ENCODE data around the gene BMPER.
"Not testable (repeated sequence)": the region's sequence is repeated elsewhere in the genome, so short reads cannot be mapped to it uniquely, and the experiment has no call there.

Gene BMPER

DNA sequence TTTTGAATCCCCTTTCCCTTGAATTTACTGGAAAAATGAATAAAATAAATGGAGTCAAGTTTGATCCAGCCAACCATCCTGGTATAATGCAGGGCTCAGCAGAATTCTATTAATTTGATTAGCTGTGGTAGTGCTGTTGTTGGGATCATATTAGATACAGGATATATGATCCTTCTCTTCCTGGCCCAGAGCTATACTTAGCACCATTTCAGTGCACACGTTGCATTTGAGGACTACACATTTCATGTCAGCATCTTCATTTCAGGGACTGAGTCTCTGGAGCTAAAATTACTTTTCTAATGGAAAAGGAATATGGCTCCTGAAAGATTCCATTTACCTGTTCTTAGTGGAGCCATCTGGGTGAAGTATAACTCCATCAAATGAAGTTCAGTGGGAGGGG is 240.3 kb downstream of the BMPER start:
- DNase-seq: no peak

DNA sequence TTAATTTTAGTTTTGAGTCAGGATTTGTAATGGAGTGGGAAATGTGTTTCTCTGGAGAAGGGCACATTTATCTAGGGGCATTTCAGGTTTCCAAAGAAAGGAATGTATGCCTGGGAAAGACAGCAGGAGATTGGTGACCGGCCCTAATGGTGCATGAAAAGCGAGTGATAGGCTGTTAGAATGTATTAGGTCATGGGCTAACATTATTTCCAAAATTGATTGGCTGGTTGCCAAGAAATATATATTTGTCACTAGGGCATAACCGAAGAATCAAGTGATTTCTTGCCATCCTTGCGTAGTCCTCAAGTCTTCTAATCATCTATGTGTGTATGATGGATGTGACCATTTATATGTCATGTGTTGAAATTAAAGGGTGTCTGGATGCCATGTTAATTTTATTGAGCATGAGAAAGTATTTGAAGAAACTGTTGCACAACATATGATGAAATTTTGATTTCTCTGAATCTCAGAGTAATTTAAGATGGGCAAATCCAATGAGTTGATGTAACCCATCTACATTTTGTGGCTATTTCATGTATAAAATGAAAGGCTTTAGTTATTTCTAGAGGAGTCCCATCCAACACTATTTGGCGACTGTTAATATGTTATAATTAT is 248.4 kb downstream of the BMPER start:
- no peak for DNase-seq

DNA sequence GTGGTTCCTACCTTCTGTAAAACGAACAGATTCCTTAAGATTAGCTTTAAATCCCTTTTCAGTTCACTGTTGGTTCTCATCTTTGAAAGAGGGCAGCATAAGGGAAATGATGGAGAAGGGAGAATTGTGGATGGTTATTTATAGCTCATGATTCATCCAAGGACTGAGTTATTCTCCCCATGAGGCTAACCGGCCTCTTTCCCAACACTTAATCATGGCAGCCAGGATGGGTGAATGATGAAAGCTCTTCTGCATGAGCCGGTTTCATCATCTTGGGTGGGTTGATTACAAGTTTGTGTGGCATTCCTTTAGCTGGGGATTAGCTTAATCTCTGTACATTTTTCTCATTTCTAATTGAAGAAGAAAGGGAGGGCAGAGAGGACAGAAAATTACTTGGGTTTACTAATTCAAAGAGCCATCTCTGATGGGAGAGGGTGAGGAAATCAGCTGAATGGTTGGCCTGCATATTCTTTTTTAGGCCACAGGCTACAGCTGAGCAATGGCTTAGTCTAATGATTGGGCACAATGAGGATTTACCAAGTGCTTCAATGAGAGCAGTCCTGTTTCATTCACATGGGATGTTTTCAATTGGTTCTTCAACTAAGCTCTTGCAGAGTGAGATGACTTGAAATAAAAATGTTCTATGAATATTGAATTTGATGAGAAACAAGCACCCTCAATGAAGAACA is 250.0 kb downstream of the BMPER start:
- DNase-seq: peak in 2 of 3 donors; percentile 1 to 2

DNA sequence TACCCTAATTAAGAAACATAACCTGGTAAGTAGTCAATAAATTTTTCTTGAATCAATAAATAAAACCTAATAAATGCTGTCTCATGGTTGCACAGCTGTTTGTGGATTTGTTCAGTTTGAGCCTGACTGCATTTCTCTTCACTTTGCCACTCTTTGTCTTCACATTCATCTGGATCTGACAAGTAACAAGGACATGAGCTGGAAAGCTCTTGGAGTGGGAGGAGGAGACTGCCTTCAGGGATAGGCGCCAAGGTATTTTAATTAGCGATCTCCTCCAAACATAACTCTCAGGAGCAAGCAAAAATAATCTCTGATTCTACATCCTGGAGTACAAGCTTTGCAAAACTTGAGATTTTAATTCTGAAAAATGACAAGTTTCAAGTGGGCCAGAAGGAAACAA is 251.0 kb downstream of the BMPER start:
- DNase-seq: no peak

DNA sequence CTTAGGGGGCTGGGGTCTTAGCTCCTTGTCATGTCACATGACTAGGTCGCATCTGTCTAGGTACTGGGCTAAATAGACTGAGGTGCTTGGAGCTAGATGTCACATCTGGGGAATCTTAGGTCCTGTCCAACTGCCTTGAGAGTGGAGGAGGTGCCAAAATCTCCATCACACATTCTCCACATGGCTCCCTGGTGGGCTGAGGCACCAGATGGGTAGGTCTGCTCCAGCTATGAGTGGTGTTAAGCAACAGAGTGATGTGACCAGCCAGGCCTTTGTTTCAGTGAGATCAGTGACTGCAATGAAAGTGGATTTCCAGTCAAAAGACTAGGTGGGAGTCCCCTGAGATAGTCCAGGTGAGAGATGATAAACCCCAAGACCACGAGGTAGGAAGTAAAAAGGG is 251.8 kb downstream of the BMPER start:
- DNase-seq: no peak

DNA sequence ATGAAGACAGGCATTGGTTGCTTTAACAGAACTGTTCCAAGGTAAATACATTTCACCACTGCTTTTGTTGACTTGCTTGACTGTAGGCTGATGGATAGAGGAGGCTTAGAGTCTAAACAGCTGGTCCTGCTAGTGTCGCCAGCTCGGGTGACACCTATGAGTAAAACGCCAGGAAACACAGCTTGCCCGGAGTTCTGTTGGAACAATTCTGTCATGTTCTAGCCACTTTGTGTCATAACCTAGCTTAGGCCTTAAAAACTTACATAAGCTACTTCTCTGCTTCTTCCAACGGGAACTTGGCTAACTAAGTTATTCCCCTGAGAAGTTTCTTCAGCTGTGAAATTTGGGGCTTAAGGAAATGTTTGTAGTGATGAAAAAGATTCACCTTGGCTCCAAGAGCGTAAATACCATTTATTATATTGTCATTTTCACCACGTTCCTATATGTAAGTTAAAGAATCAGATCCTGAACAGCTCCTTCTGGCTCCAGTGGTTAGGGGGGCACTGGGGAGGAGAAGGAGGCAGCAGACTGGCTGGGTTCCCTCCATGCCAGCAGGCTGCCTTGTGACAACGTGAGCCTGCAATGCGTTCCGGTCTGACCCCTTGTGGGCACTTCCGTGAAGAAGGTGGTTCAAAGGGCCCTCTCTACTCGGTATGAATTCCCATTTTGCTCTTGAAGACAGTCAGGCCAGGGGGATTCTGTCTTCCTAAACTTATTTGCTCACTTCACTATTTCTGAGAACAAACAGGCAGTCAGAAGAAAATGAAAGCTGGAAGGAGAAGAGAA is 253.2 kb downstream of the BMPER start:
- DNase-seq: no peak

DNA sequence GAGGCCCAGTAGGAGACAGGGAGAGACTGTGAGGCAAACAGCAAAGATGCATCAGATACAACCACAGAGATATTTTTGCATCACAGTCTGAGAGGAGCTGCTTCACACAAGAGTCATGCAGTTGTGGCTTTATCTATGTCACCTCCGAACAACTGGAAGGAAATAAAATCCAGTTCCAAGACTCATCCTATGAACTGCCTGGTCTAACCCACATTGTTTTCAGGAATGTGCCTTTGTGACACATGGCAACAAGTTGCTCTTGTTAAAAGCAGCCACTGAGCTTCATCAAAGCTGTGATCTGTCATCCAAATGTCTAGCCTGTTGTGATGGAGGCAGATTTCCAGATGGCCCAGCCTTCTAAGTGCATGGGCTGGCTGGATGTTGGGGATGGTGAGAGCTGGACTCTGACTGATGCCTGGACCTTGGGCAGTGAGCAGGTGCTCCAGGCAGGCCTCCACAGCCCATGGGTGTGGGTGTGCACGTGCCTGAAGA is 255.0 kb downstream of the BMPER start:
- DNase-seq: no peak

DNA sequence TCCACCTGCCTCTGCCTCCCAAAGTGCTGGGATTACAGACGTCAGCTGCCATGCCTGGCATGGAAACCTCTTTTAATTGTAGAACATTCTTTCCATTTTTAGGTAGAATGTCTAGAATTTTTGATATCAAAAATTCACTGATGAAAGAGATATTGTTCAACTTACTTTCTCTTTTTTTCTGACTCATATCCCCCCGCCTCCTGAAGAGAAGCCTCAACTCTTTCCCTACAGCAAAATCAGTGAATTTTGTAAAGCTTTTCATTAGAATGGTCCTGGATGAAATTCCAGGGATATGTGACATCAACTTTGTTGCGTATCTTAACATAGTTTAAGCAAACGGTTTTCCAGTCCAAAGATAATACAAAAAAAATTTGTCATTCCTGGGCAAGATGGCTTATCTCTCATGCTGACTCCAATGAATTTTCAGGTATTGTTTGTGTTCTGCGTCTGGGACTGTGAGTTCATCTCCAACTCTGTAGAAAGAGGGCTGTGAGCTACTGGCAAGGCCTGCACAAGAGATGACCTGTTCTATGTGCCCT is 256.8 kb downstream of the BMPER start:
- no peak for DNase-seq

DNA sequence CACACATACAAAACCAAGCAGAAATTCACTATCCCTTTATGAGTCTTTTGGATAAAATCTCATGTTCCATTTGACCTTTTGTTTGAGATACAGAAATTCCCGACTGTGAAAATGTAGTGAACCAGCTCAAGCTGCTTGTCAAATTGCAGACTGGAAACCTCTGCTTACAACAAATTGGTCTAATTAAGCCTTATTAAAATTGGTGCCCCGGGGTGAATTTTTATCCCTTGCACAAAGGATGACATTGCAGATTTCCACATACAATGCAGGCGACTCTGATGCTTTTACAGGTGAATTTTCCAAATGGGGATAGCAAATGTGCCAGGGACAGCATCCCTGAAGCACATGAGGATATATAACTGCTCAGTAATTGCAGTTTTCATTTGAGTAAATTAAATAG is 257.3 kb downstream of the BMPER start:
- no peak for DNase-seq

DNA sequence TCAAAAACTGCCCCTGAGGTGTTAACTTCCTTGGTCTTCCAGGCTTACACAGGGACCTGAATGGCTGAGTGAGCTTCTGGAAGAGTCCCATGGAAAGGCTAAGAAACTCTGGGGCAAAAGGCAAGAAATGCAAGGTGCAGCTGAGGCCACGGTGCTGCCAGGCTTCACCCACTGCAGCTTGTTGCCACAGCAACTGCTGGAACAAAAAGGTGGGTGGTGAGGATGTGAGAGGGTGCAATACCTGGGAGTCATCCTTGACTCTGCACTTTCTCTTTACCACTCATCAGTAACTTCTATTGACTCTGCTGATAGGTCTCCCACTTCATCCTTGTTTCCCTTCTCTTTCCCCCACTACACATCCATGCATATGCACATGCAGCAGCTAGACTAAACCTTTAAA is 258.6 kb downstream of the BMPER start:
- DNase-seq: no peak

DNA sequence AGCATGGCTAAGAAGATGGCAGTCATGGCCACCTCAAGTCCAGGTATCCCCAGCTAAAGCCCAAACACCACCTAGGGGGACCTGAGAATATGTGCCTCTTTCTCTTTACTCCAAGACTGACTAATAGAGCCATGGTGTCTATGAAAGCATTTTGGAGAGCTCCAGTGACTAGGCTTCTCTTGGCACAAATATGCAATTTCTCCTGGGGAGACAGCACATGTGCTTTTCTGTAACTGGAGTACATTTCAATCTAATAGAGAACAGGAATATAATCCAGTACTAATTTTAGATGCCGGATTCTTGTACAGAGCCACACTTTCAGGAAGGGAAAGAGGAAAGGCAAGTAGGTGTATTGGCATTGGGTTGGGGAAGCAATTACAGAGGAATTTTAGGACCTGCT is 260.1 kb downstream of the BMPER start:
- no peak for DNase-seq

DNA sequence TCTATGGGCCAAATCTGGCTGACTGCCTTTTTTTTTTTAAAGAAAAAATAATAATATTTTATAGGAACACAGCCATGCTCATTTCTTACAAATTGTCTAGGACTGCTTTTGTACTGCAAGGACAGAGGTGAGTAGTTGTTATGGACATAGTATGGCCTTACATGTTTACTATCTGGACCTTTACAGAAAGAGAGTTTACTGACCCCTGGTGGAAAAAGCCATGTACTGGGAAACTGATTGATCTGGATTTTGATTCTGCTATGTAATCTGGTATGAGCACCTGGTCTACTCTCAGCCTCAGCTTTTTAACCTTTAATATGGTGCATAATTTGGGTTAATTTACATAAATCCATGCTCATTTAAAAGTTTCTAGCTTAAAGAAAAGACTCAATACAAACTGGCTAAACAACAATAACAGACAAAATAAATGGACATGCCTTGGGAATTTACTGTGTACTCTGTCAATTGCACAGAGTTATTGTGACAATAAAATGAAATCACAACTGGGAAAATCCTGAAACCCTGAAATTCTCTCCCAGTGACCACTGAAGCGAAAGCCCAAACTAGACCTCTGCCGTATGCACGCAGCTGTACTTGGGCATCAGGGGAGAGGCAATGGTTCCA is 260.7 kb downstream of the BMPER start:
- peak in 2 of 3 donors; percentile 3 for DNase-seq

DNA sequence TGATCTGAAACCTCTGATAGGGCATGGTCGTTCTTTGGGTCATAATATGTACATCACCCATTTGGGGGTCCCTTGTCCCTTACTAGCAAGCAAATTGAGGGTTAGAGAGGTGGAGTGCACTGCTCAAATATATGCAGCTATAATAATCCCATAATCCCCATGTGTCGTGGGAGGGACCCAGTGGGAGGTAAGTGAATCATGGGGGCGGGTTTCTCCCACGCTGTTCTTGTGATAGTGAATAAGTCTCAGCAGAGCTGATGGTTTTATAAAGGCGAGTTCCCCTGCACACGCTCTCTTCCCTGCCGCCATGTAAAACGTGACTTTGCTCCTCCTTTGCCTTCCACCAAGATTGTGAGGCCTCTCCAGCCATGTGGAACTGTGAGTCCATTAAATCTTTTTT is 262.7 kb downstream of the BMPER start:
- DNase-seq: no peak

DNA sequence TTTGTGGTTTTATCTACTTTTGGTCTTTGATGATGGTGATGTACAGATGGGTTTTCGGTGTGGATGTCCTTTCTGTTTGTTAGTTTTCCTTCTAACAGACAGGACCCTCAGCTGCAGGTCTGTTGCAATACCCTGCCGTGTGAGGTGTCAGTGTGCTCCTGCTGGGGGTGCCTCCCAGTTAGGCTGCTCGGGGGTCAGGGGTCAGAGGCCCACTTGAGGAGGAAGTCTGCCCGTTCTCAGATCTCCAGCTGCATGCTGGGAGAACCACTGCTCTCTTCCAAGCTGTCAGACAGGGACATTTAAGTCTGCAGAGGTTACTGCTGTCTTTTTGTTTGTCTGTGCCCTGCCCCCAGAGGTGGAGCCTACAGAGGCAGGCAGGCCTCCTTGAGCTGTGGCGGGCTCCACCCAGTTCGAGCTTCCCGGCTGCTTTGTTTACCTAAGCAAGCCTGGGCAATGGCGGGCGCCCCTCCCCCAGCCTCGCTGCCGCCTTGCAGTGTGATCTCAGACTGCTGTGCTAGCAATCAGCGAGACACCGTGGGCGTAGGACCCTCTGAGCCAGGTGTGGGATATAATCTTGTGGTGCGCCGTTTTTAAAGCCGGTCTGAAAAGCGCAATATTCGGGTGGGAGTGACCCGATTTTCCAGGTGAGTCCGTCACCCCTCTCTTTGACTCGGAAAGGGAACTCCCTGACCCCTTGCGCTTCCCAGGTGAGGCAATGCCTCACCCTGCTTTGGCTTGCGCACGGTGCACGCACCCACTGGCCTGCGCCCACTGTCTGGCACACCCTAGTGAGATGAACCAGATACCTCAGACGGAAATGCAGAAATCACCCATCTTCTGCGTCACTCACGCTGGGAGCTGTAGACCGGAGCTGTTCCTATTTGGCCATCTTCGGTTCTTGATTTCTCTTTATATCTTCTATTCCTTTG is 269.6 kb downstream of the BMPER start:
- not testable (repeated sequence) for DNase-seq

DNA sequence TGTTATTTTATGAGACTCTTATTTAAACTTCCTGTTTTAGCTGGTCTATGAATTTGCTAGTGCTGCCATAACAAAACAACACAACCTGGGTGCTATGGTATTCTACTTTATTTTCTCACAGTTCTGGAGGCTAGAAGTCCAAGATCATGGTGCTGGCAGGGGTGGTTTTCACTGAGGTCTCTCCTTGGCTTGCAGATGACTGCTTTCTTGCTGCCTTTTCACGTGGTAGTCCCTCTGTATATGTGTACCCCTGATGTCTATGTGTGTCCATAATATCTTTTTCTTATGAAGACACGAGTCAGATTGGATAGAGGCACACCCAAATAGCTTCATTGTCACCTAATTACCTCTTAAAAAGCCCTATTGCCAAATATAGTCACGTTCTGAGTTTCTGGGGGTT is 270.5 kb downstream of the BMPER start:
- DNase-seq: no peak

DNA sequence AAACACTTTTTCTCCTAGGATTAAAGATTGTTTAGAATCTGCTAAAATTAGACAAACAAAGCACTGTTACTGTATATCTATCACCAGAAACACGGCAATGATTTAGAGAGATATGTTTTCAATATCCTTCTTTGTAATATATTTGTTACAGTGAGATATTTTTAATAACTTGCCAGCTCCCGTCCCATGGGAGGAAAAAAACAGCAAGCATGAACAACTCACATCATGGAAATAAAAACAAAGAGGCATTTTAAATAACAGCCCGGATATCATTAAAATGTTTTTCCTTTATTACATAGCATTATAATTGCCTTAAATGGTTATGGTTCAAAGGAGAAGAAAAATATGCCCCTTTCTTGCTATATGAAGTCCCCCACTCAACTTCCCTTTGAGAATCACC is 272.1 kb downstream of the BMPER start:
- DNase-seq: no peak

DNA sequence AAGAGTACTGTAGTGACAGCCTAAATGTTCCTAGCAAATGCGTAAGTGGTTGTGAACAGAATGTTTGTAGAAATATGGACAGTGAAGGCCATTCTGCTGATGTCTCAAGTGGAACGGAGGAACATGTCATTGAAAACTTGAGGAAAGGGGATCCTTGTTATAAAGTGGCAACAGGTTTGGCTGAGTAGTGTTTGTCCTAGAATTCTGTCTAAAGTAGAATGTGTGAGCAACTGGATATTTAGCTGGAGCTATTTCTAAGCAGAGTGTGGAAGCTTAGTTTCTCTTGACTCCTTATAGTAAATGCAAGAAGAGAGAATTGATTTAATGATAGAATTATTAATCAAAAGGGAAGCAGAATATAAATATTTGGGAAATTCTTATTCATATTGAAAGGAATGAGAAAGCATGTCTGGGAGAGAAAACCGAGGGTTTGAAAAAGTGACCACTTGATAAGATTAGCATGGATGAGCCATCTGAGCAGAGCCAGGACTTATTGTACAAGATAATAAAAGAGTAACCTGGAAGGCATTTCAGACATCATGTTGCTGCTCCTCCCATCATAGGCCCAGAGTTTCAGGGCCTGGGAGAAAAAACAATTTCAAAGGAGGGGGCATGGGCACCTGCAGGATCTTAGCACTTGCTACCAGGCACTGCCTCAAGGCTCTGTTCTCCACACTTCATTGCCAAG is 276.1 kb downstream of the BMPER start:
- no peak for DNase-seq

DNA sequence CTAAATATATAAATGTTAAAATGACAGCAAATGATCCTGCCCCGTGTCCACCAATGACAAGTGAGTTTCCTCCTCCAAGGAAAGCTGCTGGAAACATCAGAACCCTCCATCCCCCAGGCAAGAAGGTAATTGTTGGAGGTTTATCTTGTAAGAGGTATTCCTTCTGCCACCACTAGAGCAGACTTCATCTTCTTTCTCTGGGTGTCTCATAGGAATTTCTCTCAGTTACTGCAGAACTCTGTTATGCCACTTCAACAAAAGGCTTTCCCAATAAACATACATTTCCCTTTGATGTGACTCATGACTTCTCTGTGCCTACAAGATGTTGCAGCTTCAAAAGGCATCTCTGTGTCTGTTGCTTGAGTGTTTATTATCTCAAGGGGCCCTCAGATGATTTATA is 279.1 kb downstream of the BMPER start:
- DNase-seq: no peak

DNA sequence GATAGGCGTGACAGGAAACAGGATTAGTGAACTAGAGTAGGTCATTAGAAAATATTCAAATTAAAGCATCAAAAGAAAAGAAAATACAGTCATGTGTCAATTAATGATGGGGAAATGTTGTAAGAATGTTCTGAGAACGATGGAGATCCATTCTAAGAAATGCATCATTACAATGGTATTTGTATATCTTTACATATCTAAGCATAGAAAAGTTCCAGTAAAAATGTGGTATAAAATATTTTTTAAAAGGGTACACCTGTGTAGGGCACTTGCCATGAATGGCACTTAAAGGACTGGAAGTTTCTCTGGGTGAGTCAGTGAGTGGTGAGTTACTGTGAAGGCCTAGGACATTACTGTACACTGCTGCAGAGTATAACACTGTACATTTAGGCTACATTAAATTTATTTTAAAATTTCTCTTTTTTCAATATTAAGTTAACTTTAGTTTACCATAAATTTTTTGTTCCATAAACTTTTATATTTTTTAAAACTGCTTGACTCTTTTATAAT is 282.5 kb downstream of the BMPER start:
- no peak for DNase-seq

DNA sequence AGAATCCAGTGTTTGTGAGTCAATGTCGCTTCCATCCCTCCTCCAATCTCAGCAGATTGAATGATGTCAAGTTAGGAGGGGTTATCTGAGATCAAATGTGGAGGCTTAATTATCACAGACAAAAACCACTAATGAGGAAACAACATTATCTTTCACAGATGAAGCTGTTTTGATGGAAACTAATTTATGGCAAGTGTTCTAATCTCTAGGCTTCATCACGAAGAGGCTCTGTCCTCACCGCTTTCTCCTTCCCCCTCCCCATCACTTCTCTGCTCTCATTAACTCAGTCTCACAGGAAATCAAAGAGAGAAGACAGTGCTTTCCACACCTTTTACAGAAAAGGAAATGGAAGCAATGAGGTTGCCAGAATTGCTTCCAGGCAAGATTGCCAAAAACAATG is 283.7 kb downstream of the BMPER start:
- no peak for DNase-seq

DNA sequence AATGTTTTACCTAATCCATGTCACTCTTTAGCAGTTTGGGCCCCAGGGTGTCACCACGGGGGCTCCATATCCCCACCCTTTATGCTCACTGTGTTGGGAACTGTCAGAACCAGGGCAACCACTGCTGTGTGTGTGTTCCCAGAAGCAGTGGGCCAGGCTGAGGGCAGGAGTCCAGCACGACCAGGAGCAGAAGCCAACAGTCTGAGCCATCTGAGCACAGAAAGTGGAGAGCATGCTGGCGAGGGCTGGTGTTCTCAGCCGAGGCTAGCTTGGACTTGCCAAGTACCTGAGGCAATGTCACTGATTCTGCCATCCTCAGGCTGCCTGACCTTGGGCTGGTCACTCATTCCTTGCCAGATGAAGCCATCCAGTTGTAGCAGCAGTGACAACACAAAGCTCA is 285.0 kb downstream of the BMPER start:
- no peak for DNase-seq
